ENCODE data around the gene KCNMB4.
A peak's percentile ranks its signal among the peaks of the same experiment; 100 is the strongest.

Gene KCNMB4

GRCh38 chr12:70365648-70366518 is at the start of gene KCNMB4:
TSS of gene KCNMB4 (plus strand) at chr12:70366290. CDS start at chr12:70366735, 445 bp downstream.
- DNase-seq, result peak; percentile 71

GRCh38 chr12:70317781-70318180 is 48.3 kb upstream of the KCNMB4 start:
- DNase-seq, result peak; percentile 13

- no peak for DNase-seq
These were observed 46.5 kb upstream of the KCNMB4 start for GRCh38 chr12:70319605-70320004.

- no peak for DNase-seq
These were observed 44.9 kb upstream of the KCNMB4 start for GRCh38 chr12:70321191-70321590.

- DNase-seq, result no peak
These were observed 38.5 kb upstream of the KCNMB4 start for GRCh38 chr12:70327541-70327940.

GRCh38 chr12:70329728-70330127 is 36.4 kb upstream of the KCNMB4 start:
- DNase-seq, result no peak

GRCh38 chr12:70330158-70330557 is 35.9 kb upstream of the KCNMB4 start:
- DNase-seq, result no peak

- DNase-seq, result no peak
These were observed 33.9 kb upstream of the KCNMB4 start for GRCh38 chr12:70332236-70332635.

GRCh38 chr12:70334742-70335141 is 31.3 kb upstream of the KCNMB4 start:
- no peak for DNase-seq

- DNase-seq, result no peak
These were observed 27.6 kb upstream of the KCNMB4 start for GRCh38 chr12:70338531-70338930.

GRCh38 chr12:70351076-70351475 is 15.0 kb upstream of the KCNMB4 start:
- DNase-seq, result no peak

GRCh38 chr12:70353780-70354660 is 12.1 kb upstream of the KCNMB4 start:
- DNase-seq, result no peak

GRCh38 chr12:70354787-70355186 is 11.3 kb upstream of the KCNMB4 start:
- no peak for DNase-seq

GRCh38 chr12:70355972-70356371 is 10.1 kb upstream of the KCNMB4 start:
- DNase-seq, result no peak

GRCh38 chr12:70359458-70360197 is 6.5 kb upstream of the KCNMB4 start:
- no peak for DNase-seq

GRCh38 chr12:70360218-70360617 is 5.9 kb upstream of the KCNMB4 start:
- no peak for DNase-seq

GRCh38 chr12:70364695-70365397 is 1.2 kb upstream of the KCNMB4 start:
- DNase-seq, result no peak

- no peak for DNase-seq
These were observed 767 bp upstream of the KCNMB4 start for GRCh38 chr12:70365398-70365647.

GRCh38 chr12:70366581-70367257 is 629 bp downstream of the KCNMB4 start:
- peak; percentile 64 for DNase-seq

GRCh38 chr12:70367258-70368141 is 1.4 kb downstream of the KCNMB4 start:
- no peak for DNase-seq

- no peak for DNase-seq
These were observed 6.8 kb downstream of the KCNMB4 start for GRCh38 chr12:70372881-70373280.

Data from CD4-positive, alpha-beta T cell treated with Interleukin-10 for 1 hour (primary cell).